Brain microvascular endothelial cell (primary cell): Measurements from ENCODE around the gene ZFHX3.

Experiments
- DNase-seq: peaks from one replicate; pipeline ENCODE4 v3.0.0-alpha.2; 2020
- H3K27ac ChIP-seq: fragments of 250-450 bp; sonication (Bioruptor Pico); 2 replicates; pipeline ENCODE4 v1.5.1; 2020; ENCODE audit warnings: mild to moderate bottlenecking, moderate library complexity
- H3K27me3 ChIP-seq: fragments of 250-450 bp; sonication (Bioruptor Pico); replicated peaks from 2 replicates; pipeline ENCODE4 v1.5.1; 2020; ENCODE audit warnings: mild to moderate bottlenecking
- H3K36me3 ChIP-seq: fragments of 250-450 bp; sonication (Bioruptor Pico); replicated peaks from 2 replicates; pipeline ENCODE4 v1.5.1; 2020; ENCODE audit warnings: mild to moderate bottlenecking
- H3K4me3 ChIP-seq: 2 replicates; pipeline ENCODE4 v1.5.1; 2011; ENCODE audit warnings: low read depth, mild to moderate bottlenecking, control low read depth, low read length, moderate library complexity
- in situ Hi-C: cut with HindIII; loops from 2 replicates; pipeline ENCODE4 v1.10.0; 2017; ENCODE audit warnings: low sequenced_read_pairs, low pct_ligation_motif_present
- TF ChIP-seq, protein P1 (sequence below): IDR thresholded peaks from 2 replicates; pipeline ENCODE4 v1.5.1; 2011; ENCODE audit warnings: low read depth, mild to moderate bottlenecking, moderate library complexity, low read length, control low read depth, inconsistent platforms; ENCODE audit errors: missing control alignments

The ZFHX3 gene

DNA sequence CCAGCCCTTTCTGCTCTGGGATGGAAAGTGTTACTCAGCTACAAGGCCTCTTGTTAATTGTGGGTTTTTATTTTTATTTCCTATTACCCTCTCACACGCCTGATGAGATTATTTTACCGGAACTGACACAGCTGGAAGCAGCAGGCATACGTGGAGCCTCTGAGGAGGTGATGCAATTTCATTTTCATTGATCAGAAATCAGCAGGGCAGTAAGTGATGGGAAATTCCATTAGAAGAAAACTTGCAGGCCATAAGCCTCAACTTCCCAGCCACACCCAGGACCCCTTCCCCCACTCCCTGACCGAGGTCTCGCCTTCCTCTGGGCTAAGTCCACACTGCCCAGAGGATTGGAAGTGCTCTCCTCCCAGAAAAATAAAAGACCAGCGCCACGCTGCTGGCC lies 69.7 kb downstream of the ZFHX3 start:
- TF ChIP-seq, protein P1, sequence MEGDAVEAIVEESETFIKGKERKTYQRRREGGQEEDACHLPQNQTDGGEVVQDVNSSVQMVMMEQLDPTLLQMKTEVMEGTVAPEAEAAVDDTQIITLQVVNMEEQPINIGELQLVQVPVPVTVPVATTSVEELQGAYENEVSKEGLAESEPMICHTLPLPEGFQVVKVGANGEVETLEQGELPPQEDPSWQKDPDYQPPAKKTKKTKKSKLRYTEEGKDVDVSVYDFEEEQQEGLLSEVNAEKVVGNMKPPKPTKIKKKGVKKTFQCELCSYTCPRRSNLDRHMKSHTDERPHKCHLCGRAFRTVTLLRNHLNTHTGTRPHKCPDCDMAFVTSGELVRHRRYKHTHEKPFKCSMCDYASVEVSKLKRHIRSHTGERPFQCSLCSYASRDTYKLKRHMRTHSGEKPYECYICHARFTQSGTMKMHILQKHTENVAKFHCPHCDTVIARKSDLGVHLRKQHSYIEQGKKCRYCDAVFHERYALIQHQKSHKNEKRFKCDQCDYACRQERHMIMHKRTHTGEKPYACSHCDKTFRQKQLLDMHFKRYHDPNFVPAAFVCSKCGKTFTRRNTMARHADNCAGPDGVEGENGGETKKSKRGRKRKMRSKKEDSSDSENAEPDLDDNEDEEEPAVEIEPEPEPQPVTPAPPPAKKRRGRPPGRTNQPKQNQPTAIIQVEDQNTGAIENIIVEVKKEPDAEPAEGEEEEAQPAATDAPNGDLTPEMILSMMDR, result no peak
- in situ Hi-C loops, result no loop called here

DNA sequence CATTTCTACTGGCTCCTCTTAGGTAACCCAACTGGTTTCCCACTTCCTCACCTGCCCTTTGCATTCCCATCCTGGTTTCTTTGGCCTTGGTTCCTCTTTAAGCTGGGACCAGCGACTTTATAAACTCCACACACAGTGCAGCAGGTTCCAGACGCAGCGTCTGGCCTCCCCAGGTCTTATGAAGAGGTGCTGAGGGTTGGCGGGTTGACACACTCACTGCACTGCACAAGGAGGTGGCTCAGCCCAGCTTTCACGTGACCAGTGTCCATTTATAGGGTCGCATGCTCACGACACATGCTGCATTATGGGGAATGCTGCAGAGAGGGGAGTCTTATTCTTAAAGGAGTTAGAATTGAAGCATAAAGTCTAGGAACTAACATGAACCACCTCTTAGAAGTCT lies 70.8 kb downstream of the ZFHX3 start:
- TF ChIP-seq, protein P1, result no peak
- no peaks in the 10 kb centered on the region for H3K36me3 ChIP-seq
- no peak overlapping the region for H3K4me3 ChIP-seq
- in situ Hi-C loops, result no loop called here
- DNase-seq, result no peak
- no peak overlapping the region for H3K27ac ChIP-seq
- no peaks in the 10 kb centered on the region for H3K27me3 ChIP-seq

More for the DNA sequence above, 69.7 kb downstream of the ZFHX3 start:
- H3K27me3 ChIP-seq, result no peaks in the 10 kb centered on the region
- H3K27ac ChIP-seq, result peak overlapping the region; percentile 34
- peak; percentile 24 for DNase-seq
- no peaks in the 10 kb centered on the region for H3K36me3 ChIP-seq
- no peak overlapping the region for H3K4me3 ChIP-seq

DNA sequence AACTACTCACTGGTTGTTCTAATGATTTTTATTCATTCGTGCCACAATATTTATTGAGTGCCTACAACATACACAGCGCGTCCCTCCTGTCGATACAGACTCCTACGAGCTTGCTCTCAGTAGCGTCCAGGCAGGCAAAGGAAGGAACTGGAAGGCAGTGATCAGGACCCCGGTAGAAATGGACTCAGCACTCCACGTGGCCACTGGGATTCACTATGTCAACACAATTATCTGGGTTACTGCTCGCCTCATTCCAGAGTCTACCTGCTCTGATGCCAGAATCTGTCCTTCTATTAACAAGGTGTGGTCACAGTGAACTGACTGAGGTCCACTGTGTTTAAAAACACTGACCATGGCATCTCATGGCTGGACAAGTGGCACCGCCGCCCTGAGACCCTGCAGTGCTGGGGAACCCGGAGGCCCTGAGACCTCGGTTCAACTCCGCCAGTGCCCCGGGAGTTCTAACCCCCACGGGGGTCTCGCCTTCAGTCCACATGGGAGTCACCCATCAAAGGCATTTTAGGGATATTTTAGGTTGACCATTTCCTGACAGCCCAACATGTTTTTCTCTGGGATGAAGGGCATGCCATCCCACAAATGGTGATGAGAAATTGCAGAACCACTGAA lies 71.4 kb downstream of the ZFHX3 start:
- no peaks in the 10 kb centered on the region for H3K36me3 ChIP-seq
- H3K4me3 ChIP-seq, result no peak overlapping the region
- no peaks in the 10 kb centered on the region for H3K27me3 ChIP-seq
- in situ Hi-C loops, result no loop called here
- TF ChIP-seq, protein P1, result no peak
- DNase-seq, result no peak
- H3K27ac ChIP-seq, result no peak overlapping the region

DNA sequence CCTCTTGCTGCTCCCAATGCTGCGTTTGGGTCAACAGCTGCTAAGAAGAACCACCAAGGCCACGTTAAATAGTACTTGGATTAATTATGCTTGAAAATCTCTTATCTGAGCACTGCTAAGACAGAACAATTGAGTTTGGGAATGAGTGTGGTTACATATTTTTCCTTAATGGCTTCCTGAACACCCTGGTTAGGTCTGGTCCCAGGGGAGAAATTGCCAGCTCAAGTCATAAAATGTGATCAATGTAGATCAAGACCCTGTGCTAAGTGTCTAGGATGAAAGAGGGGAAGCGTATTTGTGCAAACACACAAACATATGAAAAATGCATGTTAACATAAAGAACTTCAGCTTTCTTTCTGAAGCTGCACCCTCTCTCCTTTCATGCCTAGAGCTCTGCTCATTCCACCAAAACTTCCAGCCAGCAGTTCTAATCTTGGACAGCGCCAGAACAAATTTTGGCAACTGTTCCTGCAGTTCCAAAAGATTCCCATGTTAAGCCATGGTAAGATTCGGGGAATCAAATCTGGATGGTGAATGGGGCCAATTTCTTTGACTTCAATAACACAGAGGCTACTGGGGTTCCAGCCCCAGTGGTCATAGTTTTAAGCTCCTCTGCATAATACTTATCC lies 72.0 kb downstream of the ZFHX3 start:
- DNase-seq, result no peak
- in situ Hi-C loops, result no loop called here
- Histone ChIP-seq H3K27me3 (no peaks in the 10 kb centered on the region), H3K27ac (no peak overlapping the region), H3K36me3 (no peaks in the 10 kb centered on the region), H3K4me3 (no peak overlapping the region)
- TF ChIP-seq, protein P1, result no peak

DNA sequence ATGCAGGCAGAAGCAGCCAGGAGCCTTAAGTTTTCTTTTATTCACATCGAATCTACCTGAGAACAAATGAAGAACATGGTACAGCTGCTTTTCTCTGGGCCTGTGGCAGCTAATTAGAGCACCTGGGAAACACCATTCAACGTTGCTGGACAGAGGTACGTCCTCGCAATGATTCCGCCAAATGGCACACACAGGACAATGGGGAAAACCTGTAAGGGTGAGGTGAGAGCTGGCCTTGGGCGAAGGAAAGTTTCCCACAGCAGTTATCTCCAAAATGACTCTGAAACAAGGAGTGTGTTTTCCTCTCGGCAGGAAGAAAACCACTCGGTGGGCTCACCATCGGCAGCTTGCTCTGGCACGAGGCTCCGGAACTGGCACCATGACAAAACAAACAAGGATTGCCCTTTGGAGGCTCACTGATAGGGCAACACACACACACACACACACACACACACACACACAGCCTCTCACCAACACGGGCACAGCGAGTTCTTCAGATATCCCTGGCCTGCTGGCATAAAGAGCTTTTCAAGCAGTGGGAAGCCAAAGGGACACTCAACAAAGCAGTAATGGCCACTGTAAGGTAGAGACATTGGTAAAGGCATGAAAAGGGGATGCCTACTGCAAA lies 73.7 kb downstream of the ZFHX3 start:
- Histone ChIP-seq H3K27ac (no peak overlapping the region), H3K36me3 (no peaks in the 10 kb centered on the region), H3K4me3 (no peak overlapping the region), H3K27me3 (no peaks in the 10 kb centered on the region)
- in situ Hi-C loops, result no loop called here
- TF ChIP-seq, protein P1, result no peak
- no peak for DNase-seq
